Measurements from ENCODE around the gene LMF2.
A peak's percentile ranks its signal among the peaks of the same experiment; 100 is the strongest.

Gene LMF2

GRCh38 chr22:50483106-50483505 lies 24.4 kb downstream of the LMF2 start:
- no peak for DNase-seq (ENCODE audit: low read depth)

GRCh38 chr22:50482107-50483074 lies 25.1 kb downstream of the LMF2 start:
- DNase-seq (ENCODE audit: low read depth), result no peak

- peak; percentile 24 for DNase-seq (ENCODE audit: low read depth)
Measured at GRCh38 chr22:50481440-50482106, 25.9 kb downstream of the LMF2 start, which contains the start of gene ADM2. Gene ADM2 (plus strand): TSS chr22:50481543. CDS start chr22:50481848, 305 bp downstream.

GRCh38 chr22:50481045-50481439 lies 26.5 kb downstream of the LMF2 start:
- DNase-seq (ENCODE audit: low read depth), result no peak

GRCh38 chr22:50479721-50480120 lies 27.8 kb downstream of the LMF2 start:
- DNase-seq (ENCODE audit: low read depth), result no peak

- no peak for DNase-seq (ENCODE audit: low read depth)
Measured at GRCh38 chr22:50477923-50478322, 29.6 kb downstream of the LMF2 start.

GRCh38 chr22:50476868-50477267 lies 30.6 kb downstream of the LMF2 start:
- DNase-seq (ENCODE audit: low read depth), result no peak

GRCh38 chr22:50475652-50476002 lies 31.9 kb downstream of the LMF2 start:
- no peak for DNase-seq (ENCODE audit: low read depth)

- DNase-seq (ENCODE audit: low read depth), result peak; percentile 94
Measured at GRCh38 chr22:50474710-50475651, 32.5 kb downstream of the LMF2 start, which contains the start of gene SBF1. Gene SBF1 (minus strand): TSS chr22:50475035. CDS start chr22:50474840, 195 bp downstream.

GRCh38 chr22:50473855-50474671 lies 33.4 kb downstream of the LMF2 start:
- DNase-seq (ENCODE audit: low read depth), result peak; percentile 61

GRCh38 chr22:50473088-50473487 lies 34.4 kb downstream of the LMF2 start:
- peak; percentile 41 for DNase-seq (ENCODE audit: low read depth)

- DNase-seq (ENCODE audit: low read depth), result no peak
Measured at GRCh38 chr22:50471962-50472361, 35.5 kb downstream of the LMF2 start.

GRCh38 chr22:50471197-50471847 lies 36.2 kb downstream of the LMF2 start:
- DNase-seq (ENCODE audit: low read depth), result no peak

GRCh38 chr22:50470491-50470890 lies 37.0 kb downstream of the LMF2 start:
- DNase-seq (ENCODE audit: low read depth), result no peak

GRCh38 chr22:50469377-50470305 lies 37.9 kb downstream of the LMF2 start:
- DNase-seq (ENCODE audit: low read depth), result peak; percentile 72

- DNase-seq (ENCODE audit: low read depth), result no peak
Measured at GRCh38 chr22:50468626-50469025, 38.9 kb downstream of the LMF2 start.

- DNase-seq (ENCODE audit: low read depth), result no peak
Measured at GRCh38 chr22:50467773-50468440, 39.6 kb downstream of the LMF2 start.

GRCh38 chr22:50467341-50467740 lies 40.2 kb downstream of the LMF2 start:
- no peak for DNase-seq (ENCODE audit: low read depth)

Data from ELR (cell line).